Measurements from ENCODE around the gene NR3C2.

- no peak for TF ChIP-seq CTCF (IDR thresholded peaks at IDR 0.05; ENCODE audit: insufficient read depth, low read length, poor library complexity, severe bottlenecking)
- TF ChIP-seq EZH2phosphoT487 (conservative IDR thresholded peaks at IDR 0.05; ENCODE audit: low read length) = no peak
Measured at GRCh38 chr4:148061141-148061481, 381.1 kb downstream of the NR3C2 start.
